Germinal center (tissue), 1 donor: Measurements from ENCODE around the gene ARHGEF26.
"Not testable (repeated sequence)": the region's sequence is repeated elsewhere in the genome, so short reads cannot be mapped to it uniquely, and the experiment has no call there.

Experiments used
- DNase-seq: peaks from one replicate; pipeline ENCODE4 v3.0.0; 2012; ENCODE audit warnings: mixed read lengths, low spot score

Gene ARHGEF26

GRCh38 chr3:154120961-154121700 is at the start of gene ARHGEF26:
Gene ARHGEF26, plus strand, starts transcription at chr3:154121390. Its CDS starts 603 bp downstream, at chr3:154121993.
- DNase-seq, result peak; percentile 89

GRCh38 chr3:154074966-154075365 is 46.2 kb upstream of the ARHGEF26 start:
- no peak for DNase-seq

- DNase-seq, result no peak
These were observed 42.5 kb upstream of the ARHGEF26 start for GRCh38 chr3:154078672-154079071.

GRCh38 chr3:154081305-154081704 is 39.9 kb upstream of the ARHGEF26 start:
- no peak for DNase-seq

DNA sequence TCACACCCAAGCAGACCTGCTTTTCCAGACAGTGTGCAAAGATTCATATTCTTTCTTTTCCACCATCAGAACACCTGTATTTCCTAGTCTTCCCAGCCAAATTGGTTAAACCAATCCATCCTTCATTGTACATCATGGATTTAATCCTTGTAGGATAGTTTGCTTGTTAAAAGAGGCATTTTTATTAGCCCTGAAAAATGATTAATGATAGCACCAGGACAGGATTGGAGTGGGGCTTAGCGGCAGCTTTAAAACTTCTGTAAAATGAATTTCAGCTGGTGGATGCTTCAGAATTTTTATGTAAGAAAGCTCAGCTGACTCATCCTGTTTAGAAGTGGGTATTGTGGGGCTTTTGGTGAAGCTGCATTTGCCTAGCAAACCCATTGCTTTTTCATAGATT is 36.1 kb upstream of the ARHGEF26 start:
- no peak for DNase-seq

- DNase-seq, result no peak
These were observed 35.4 kb upstream of the ARHGEF26 start for GRCh38 chr3:154085799-154086198.

DNA sequence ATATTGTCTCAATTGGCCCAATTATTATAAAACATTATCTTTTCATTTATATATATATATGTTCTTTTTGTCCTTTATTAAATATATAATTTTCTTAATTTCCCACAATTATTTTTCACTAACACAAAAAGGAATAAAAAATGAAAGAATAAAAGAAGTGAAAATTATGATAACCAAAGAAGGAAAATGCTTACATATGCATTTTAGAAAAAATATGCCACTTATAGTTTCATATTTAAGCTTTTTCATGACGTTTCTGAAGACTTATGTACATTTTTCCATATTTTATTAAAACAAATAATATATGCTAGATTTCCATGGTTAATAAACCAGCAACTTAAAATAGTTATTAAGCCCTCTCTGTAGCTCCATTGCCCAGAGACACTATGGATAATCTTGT is 34.9 kb upstream of the ARHGEF26 start:
- DNase-seq, result no peak

GRCh38 chr3:154087756-154088480 is 33.3 kb upstream of the ARHGEF26 start:
- not testable (repeated sequence) for DNase-seq

DNA sequence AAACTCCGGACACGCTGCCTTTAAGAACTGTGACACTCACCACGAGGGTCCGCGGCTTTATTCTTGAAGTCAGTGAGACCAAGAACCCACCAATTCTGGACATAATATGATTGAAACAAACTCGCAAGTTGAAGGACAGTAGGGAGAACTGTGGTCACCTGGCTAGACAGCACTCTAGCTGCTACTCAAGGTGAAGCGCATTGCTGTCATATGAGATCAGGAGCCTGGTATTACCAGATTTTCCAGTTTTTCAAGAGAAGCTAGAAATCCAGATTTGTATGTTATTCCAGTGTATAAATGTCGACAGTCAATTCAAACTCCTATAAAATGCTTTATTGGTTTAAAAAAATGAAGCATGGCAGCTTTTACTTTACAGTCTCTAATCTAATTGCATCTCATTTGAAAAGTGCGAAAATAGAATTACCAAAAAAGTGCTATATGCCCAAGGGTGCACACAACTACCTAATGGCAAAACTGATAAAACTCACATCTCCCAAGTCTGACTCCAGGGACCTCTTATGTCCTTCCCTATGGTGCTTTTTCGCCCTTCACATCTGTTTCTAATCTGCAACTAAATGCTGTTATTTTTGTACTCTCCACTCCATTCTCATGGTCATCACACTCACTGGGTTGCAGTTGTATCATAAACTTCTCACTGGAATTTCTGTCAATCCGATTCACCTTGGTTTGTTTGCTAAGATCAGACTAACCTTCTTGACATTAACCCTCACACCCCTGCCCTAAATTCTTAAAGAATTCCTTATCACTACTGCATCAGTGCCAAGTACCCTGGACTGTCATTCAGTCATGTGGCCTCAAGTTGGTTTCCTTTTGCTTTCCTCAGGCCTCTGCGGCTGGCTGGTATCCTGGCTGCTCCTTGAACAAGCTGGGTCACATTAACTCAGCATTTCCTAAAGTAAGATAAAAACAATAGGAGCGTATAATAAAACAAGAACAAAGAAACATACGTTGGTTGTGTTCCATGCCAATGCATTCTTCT is 31.5 kb upstream of the ARHGEF26 start:
- DNase-seq, result no peak

- no peak for DNase-seq
These were observed 27.1 kb upstream of the ARHGEF26 start for GRCh38 chr3:154094051-154094450.

DNA sequence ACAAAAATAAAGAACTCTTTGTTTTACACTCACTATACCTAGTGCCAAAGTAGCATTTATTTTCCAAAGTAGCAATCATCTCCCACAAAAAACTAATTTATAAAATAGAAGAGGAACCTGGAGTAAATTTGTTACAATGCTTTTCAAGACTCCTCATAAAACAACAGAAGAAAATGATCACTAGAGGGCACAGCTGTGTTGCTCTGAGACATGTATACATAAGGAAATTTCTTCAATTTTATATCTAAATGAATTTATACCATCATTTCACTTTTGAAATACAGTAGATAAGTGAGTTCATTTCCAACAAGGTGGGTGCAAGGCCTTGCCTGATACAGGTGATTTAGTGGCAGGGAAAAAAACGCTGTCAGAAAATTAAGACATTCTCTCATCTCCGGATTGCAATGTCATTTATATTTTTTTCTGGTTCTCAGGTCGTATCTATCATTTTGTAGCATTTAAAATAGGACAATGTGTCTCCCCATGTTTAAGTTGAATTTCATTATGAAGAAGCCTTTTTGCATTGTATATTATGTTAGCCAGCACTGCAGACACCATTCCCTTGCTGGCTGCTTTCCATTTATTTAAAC is 25.3 kb upstream of the ARHGEF26 start:
- no peak for DNase-seq

- DNase-seq, result no peak
These were observed 22.8 kb upstream of the ARHGEF26 start for GRCh38 chr3:154098376-154098775.

- DNase-seq, result no peak
These were observed 20.6 kb upstream of the ARHGEF26 start for GRCh38 chr3:154100556-154100955.

DNA sequence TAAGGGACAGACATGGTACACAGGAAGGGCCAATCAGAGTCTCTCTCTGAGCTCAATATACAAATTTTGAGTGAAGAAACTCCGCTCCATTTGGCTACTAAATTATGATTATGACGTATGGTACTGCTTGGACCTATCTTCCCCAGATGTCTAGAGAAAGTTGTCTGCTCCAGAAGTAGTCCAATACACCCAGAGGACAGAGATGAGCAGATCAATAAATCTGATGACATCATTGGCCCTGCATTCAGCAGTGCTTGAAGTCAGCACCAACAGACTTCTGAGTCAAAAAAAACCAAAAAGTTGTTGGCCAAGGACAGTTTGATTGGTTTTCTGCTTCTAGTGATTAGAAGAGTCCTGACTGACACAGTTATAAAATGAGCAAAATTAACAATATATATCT is 19.9 kb upstream of the ARHGEF26 start:
- DNase-seq, result no peak

GRCh38 chr3:154102225-154102624 is 19.0 kb upstream of the ARHGEF26 start:
- no peak for DNase-seq

- no peak for DNase-seq
These were observed 15.8 kb upstream of the ARHGEF26 start for GRCh38 chr3:154105218-154105975.

DNA sequence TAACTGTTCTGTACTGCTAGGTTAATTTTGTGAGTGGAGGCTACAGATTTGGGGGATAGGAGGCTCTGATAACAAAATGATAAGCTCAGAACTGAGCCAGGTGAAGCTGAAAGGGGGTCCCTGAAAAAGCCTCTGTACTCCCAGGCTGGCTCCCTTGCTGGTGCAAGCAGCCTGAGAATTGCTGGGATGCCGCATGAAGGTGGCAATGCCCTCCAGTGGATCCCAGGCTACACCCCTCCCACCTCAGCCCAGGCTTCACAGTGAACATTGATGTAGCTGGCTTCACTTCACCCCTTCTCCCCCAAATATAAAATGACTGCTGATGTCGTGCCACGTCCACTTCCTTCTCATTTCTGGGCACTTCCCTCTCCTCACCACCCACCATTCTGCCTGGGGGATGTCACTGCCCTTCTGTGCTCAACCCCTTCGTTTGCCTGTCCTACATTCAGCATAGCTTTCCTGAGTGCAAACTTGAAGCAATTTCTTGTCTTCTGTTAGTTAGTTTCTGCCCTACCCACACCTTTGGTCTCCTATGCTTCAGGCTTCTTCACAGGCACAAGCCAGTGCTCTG is 9.7 kb upstream of the ARHGEF26 start:
- no peak for DNase-seq

DNA sequence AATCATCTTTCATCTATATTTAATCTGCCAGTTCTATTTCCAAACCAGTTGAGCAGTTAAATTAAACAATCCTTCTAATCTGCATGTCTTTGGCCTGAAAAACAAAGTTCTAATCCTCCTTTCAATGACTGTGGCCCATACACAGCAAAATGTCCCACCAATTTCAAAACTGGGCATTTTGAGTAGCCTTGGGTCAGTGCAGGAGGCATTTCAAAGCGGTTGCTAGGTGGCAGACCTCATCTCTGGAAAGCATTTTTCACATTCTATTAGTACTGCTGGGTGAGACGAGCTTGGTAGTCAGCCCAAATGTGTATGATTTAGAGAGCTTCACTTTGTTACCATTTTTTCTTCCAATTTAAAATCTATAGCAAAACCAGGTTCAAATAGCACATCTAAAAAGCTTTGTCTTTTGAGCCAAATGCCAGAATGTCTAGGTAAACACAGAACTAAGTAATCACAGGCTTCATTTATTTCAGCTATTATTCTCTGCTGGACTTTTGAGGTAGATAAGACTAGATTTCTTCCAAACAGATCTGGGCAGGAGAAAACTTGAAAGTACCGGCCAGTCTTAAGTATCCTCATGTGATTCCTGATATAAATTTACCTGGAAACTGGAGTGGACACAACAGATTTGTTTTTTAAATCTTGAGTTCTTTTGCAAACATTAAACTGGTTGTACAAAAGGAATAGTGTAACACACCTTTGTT is 8.9 kb upstream of the ARHGEF26 start:
- no peak for DNase-seq

DNA sequence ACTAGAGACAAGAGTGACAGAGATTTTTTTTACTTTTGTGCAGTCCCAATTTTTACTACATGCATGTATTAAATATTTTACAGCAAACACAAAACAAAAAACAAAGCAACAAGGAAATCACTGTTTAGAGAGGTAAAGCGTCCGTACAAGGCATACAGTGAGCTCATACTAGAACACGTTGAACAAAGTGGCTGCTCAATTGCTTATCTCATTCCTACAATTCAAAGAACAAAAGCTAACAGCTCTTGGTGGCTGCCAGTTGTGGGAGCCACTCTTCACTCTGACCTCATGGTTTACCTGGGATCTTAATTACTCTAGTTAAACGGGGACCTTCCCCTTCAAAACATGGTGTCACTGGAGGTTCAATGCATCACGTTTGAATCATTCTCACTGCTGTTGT is 7.6 kb upstream of the ARHGEF26 start:
- DNase-seq, result no peak

DNA sequence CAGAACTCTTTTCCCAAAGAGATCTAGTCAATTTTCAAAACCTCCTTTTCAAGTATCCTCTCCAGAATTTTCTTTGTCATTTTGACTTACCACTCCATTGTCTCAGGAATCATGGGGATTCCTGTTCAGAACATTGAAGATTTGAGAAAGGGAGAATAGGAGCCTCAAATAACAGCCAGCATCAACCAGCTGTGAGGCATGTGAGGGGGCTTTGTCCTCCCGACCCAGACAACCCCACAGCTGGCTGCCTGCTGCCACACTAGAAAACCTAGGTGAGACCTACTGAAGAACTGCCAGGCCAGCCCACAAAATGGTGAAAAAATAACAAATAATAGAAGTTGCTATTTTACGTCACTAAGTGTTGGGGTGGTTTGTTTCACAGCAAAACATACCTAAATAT is 5.9 kb upstream of the ARHGEF26 start:
- no peak for DNase-seq
